ENCODE results near the gene RPUSD1. TPM values are rescaled to one million over a fixed set of nuclear protein-coding genes. Genes with fewer than 3 reads are reported as not detected.

RPUSD1 gene
- total RNA-seq, 1 experiment from 2014 or later, result 45.1 TPM

GRCh38 chr16:765488-765865 is 22.7 kb downstream of the RPUSD1 start (continued):
- TF ChIP-seq SMAD3 (CRISPR knock-in tag; IDR thresholded peaks at IDR 0.05; ENCODE audit: borderline replicate concordance), result no peak

- no peak for DNase-seq (ENCODE audit: low spot score)
- no peak overlapping the region for H3K4me3 Mint-ChIP-seq
- H3K27me3 Mint-ChIP-seq (ENCODE audit: low read depth), result no peaks in the 10 kb centered on the region
- no peak overlapping the region for H3K27ac Mint-ChIP-seq
- TF ChIP-seq JUN (CRISPR knock-in tag; IDR thresholded peaks at IDR 0.05) (no peak), KAT7 (CRISPR knock-in tag; IDR thresholded peaks at IDR 0.05; ENCODE audit: borderline replicate concordance) (no peak), IRF1 (CRISPR knock-in tag; IDR thresholded peaks at IDR 0.05) (no peak)
- ATAC-seq, result no peak
- no peaks in the 10 kb centered on the region for H3K9me3 Mint-ChIP-seq
- ChIA-PET POLR2A (no interaction called here), CTCF (no interaction called here)
- no peaks in the 10 kb centered on the region for H3K4me1 Mint-ChIP-seq
- H3K36me3 Mint-ChIP-seq, result no peaks in the 10 kb centered on the region
Observed at GRCh38 chr16:764848-765487, 23.2 kb downstream of the RPUSD1 start.

- no peak for TF ChIP-seq ATF6 (CRISPR knock-in tag; IDR thresholded peaks at IDR 0.05)
- no peak for TF ChIP-seq NR2C2 (CRISPR knock-in tag; IDR thresholded peaks at IDR 0.05)
- no peak for TF ChIP-seq EMX1 (CRISPR knock-in tag; IDR thresholded peaks at IDR 0.05)
- no peak for TF ChIP-seq TEAD1 (CRISPR knock-in tag; IDR thresholded peaks at IDR 0.05)
- TF ChIP-seq ZNF263 (CRISPR knock-in tag; IDR thresholded peaks at IDR 0.05; ENCODE audit: low read depth), result no peak
- TF ChIP-seq PREB (CRISPR knock-in tag; IDR thresholded peaks at IDR 0.05; ENCODE audit: borderline replicate concordance), result no peak
- no peak for TF ChIP-seq JUN (CRISPR knock-in tag; IDR thresholded peaks at IDR 0.05)
- TF ChIP-seq NFYB (CRISPR knock-in tag; conservative IDR thresholded peaks at IDR 0.05; ENCODE audit: low read depth), result no peak
- TF ChIP-seq CTCF (IDR thresholded peaks at IDR 0.05), result no peak
- TF ChIP-seq CBFB (CRISPR knock-in tag; IDR thresholded peaks at IDR 0.05; ENCODE audit: low read depth), result no peak
- no peak for TF ChIP-seq STAT6 (CRISPR knock-in tag; conservative IDR thresholded peaks at IDR 0.05; ENCODE audit: low read depth)
- no peak for TF ChIP-seq HMGXB4 (CRISPR knock-in tag; IDR thresholded peaks at IDR 0.05)
- no peak for TF ChIP-seq E2F4 (CRISPR knock-in tag; IDR thresholded peaks at IDR 0.05; ENCODE audit: borderline replicate concordance, low read depth)
- ChIA-PET POLR2A (no interaction called here), CTCF (interaction anchor here (1.4 kb wide), 1 partner anchor 20 kb away, joined by 4 read pairs; no protein-coding TSS in a partner anchor)
- DNase-seq (ENCODE audit: low spot score), result no peak
- ATAC-seq, result no peak
- Mint-ChIP-seq H3K27me3 (ENCODE audit: low read depth) (no peaks in the 10 kb centered on the region), H3K36me3 (no peaks in the 10 kb centered on the region), H3K9me3 (no peaks in the 10 kb centered on the region), H3K27ac (no peak overlapping the region), H3K4me3 (no peak overlapping the region), H3K4me1 (no peaks in the 10 kb centered on the region)
Observed at GRCh38 chr16:764184-764750, 23.9 kb downstream of the RPUSD1 start.
